Keratinocyte (primary cell): ENCODE data around the gene EBNA1BP2. TPM values are rescaled to one million over a fixed set of nuclear protein-coding genes. Genes with fewer than 3 reads are reported as not detected.
"Not testable (repeated sequence)": the region's sequence is repeated elsewhere in the genome, so short reads cannot be mapped to it uniquely, and the experiment has no call there.

Source experiments
- DNase-seq: peaks from one replicate; pipeline ENCODE4 v3.0.0-alpha.2; 2011; ENCODE audit warnings: low read depth, missing footprints, low spot score
- FAIRE-seq: peaks from 2 replicates; lab custom pipeline; 2011; peaks lifted over from hg19 to GRCh38; lab: Jason Lieb, UNC
- H2AFZ ChIP-seq: 2 replicates; pipeline ENCODE4 v1.6.0; 2012; ENCODE audit warnings: low read length, control low read depth, inconsistent platforms; ENCODE audit not compliant: control insufficient read depth
- H3K27ac ChIP-seq: 2 replicates; pipeline ENCODE4 v1.5.1; 2011; ENCODE audit warnings: low read length; ENCODE audit not compliant: control insufficient read depth, insufficient read depth
- H3K27me3 ChIP-seq: 3 replicates; pipeline ENCODE4 v1.6.0; 2011; ENCODE audit warnings: low read length; ENCODE audit not compliant: control insufficient read depth, insufficient read depth; ENCODE audit errors: extremely low read depth
- H3K36me3 ChIP-seq, 2 experiments: 2 replicates in 1 of 2; 3 replicates in 1 of 2; pipeline ENCODE4 v1.5.1; 2011; ENCODE audit warnings: low read length in 2 of 2, mild to moderate bottlenecking in 1 of 2; ENCODE audit not compliant: control insufficient read depth in 2 of 2, insufficient read depth in 2 of 2; ENCODE audit errors: extremely low read depth in 1 of 2
- H3K4me1 ChIP-seq: 3 replicates; pipeline ENCODE4 v1.5.1; 2011; ENCODE audit warnings: low read length; ENCODE audit not compliant: control insufficient read depth, insufficient read depth; ENCODE audit errors: extremely low read depth
- H3K4me2 ChIP-seq: 3 replicates; pipeline ENCODE4 v1.6.0; 2011; ENCODE audit warnings: low read depth, low read length; ENCODE audit not compliant: control insufficient read depth, insufficient read depth; ENCODE audit errors: extremely low read depth
- H3K4me3 ChIP-seq, 3 experiments: fragments of 200-600 bp in 1 of 3; sonication (generic) in 1 of 3; 2 replicates in 2 of 3; 3 replicates in 1 of 3; pipeline ENCODE4 v1.5.1; 2011 to 2016; ENCODE audit warnings: low read length in 3 of 3, mild to moderate bottlenecking in 3 of 3, control low read depth in 2 of 3, inconsistent platforms in 1 of 3, low read depth in 1 of 3, mixed read lengths in 1 of 3, mixed run types in 1 of 3, moderate library complexity in 1 of 3; ENCODE audit not compliant: control insufficient read depth in 2 of 3, insufficient read depth in 2 of 3; ENCODE audit errors: extremely low read depth in 1 of 3
- H3K79me2 ChIP-seq: 2 replicates; pipeline ENCODE4 v1.6.0; 2012; ENCODE audit warnings: low read length; ENCODE audit not compliant: control insufficient read depth, insufficient read depth
- H3K9ac ChIP-seq: 3 replicates; pipeline ENCODE4 v1.6.0; 2011; ENCODE audit warnings: low read length; ENCODE audit not compliant: control insufficient read depth, insufficient read depth; ENCODE audit errors: extremely low read depth
- H3K9me1 ChIP-seq: 3 replicates; pipeline ENCODE4 v1.6.0; 2011; ENCODE audit warnings: low read length; ENCODE audit not compliant: control insufficient read depth, insufficient read depth; ENCODE audit errors: extremely low read depth
- H3K9me3 ChIP-seq: 2 replicates; pipeline ENCODE4 v1.5.1; 2012; ENCODE audit warnings: low read depth, low read length; ENCODE audit not compliant: control insufficient read depth
- H4K20me1 ChIP-seq: 3 replicates; pipeline ENCODE4 v1.6.0; 2011; ENCODE audit warnings: low read length; ENCODE audit not compliant: control insufficient read depth, insufficient read depth; ENCODE audit errors: extremely low read depth
- CTCF ChIP-seq, 3 experiments: IDR thresholded peaks in 1 of 3; conservative IDR thresholded peaks in 1 of 3; optimal IDR thresholded peaks in 1 of 3; 2 replicates in 2 of 3; 3 replicates in 1 of 3; pipeline versions ENCODE3 to v1.5.1; 2011; ENCODE audit warnings: low read length in 3 of 3, mild to moderate bottlenecking in 3 of 3, moderate library complexity in 2 of 3, control low read depth in 1 of 3, inconsistent platforms in 1 of 3; ENCODE audit not compliant: insufficient read depth in 2 of 3; ENCODE audit errors: extremely low read depth in 1 of 3
- EZH2 ChIP-seq: IDR thresholded peaks from one replicate; pipeline ENCODE4 v1.6.1; 2012; ENCODE audit warnings: inconsistent platforms, mild to moderate bottlenecking, low read length, moderate library complexity
- dilution Hi-C: fragments of 300-500 bp; cut with MboI; formaldehyde crosslinking; loops from one replicate; pipeline ENCODE4 v1.7.0; 2020; ENCODE audit warnings: low sequenced_read_pairs; ENCODE audit not compliant: extremely low pct_ligation_motif_present
- polyA plus RNA-seq, 5 experiments: library from polyadenylated mRNA; depleted of rRNA in 3 of 5; stranded (reverse) in 3 of 5; stranded (forward) in 1 of 5; unstranded in 1 of 5; fragments of >200 nt; gene quantifications; 1 replicate in 1 of 5; 2 replicates in 3 of 5; 3 replicates in 1 of 5; pipeline versions ENCODE4 v1.2.1 to v1.2.3, GENCODE V29; 2011 to 2012; ENCODE audit warnings: missing spikeins in 2 of 5, low read depth in 1 of 5, low replicate concordance in 1 of 5

Gene EBNA1BP2
- polyA plus RNA-seq, 1 donor (not counting 4 experiments of a cell fraction or from before 2014, with no cell fraction given): 122 TPM

- Histone ChIP-seq H3K4me3 (no peak overlapping the region), H2AFZ (no peak overlapping the region), H3K27me3 (no peaks in the 10 kb centered on the region), H3K27ac (no peak overlapping the region), H3K9ac (no peak overlapping the region), H3K9me1 (no peaks in the 10 kb centered on the region), H3K9me3 (no peaks in the 10 kb centered on the region), H3K4me1 (peaks cover 16% of the 10 kb centered on the region), H4K20me1 (no peaks in the 10 kb centered on the region), H3K79me2 (no peaks in the 10 kb centered on the region), H3K4me2 (no peak overlapping the region), H3K36me3 (no peaks in the 10 kb centered on the region)
- DNase-seq: no peak
- TF ChIP-seq CTCF (optimal IDR thresholded peaks at IDR 0.05 in 1 of 3, IDR thresholded peaks at IDR 0.05 in 1 of 3, conservative IDR thresholded peaks at IDR 0.05 in 1 of 3; ENCODE audit: extremely low read depth in 1 of 3, insufficient read depth in 2 of 3, low read length in 3 of 3): no peak
- TF ChIP-seq EZH2: no peak
- dilution Hi-C loops: no loop called here
- no peak for FAIRE-seq
These were observed 31.5 kb downstream of the EBNA1BP2 start for GRCh38 chr1:43140583-43140982.

GRCh38 chr1:43140010-43140409 is 32.1 kb downstream of the EBNA1BP2 start:
- Histone ChIP-seq H3K9ac (no peak overlapping the region), H2AFZ (no peak overlapping the region), H3K9me1 (no peaks in the 10 kb centered on the region), H3K9me3 (no peaks in the 10 kb centered on the region), H3K4me2 (no peak overlapping the region), H3K36me3 (no peaks in the 10 kb centered on the region), H3K4me3 (no peak overlapping the region), H3K27ac (no peak overlapping the region), H3K4me1 (peaks cover 22% of the 10 kb centered on the region), H3K79me2 (no peaks in the 10 kb centered on the region), H4K20me1 (no peaks in the 10 kb centered on the region), H3K27me3 (no peaks in the 10 kb centered on the region)
- FAIRE-seq: no peak
- no peak for DNase-seq
- no peak for TF ChIP-seq EZH2
- no peak for TF ChIP-seq CTCF (optimal IDR thresholded peaks at IDR 0.05 in 1 of 3, IDR thresholded peaks at IDR 0.05 in 1 of 3, conservative IDR thresholded peaks at IDR 0.05 in 1 of 3; ENCODE audit: extremely low read depth in 1 of 3, insufficient read depth in 2 of 3, low read length in 3 of 3)
- dilution Hi-C loops: no loop called here

- H3K27me3 ChIP-seq, H3K9me1 ChIP-seq, H3K4me2 ChIP-seq, H4K20me1 ChIP-seq, H3K9ac ChIP-seq, H3K9me3 ChIP-seq, H3K79me2 ChIP-seq, H3K4me3 ChIP-seq, H3K36me3 ChIP-seq, dilution Hi-C loops, DNase-seq, H3K27ac ChIP-seq, H2AFZ ChIP-seq, FAIRE-seq: not testable (repeated sequence)
- H3K4me1 ChIP-seq: peaks cover 22% of the 10 kb centered on the region
These were observed 32.8 kb downstream of the EBNA1BP2 start for GRCh38 chr1:43139295-43139694.
